ENCODE measurements around the gene TMSB4Y. TPM values are rescaled to one million over a fixed set of nuclear protein-coding genes. Genes with fewer than 3 reads are reported as not detected.

The TMSB4Y gene
- total RNA-seq (under 1 TPM in 1 of 2 donors, not detected in 1; 0.79 TPM), polyA plus RNA-seq (under 1 TPM in 1 of 2 donors, not detected in 1; 0.38 TPM)

- peak within 1 kb of the TSS in 1 of 2 donors; percentile 68 for H3K9ac ChIP-seq (ENCODE audit: low read depth in 1 of 2, low read length in 2 of 2)
- H3K4me1 ChIP-seq (ENCODE audit: control insufficient read depth in 4 of 4, insufficient read depth in 4 of 4, low read length in 3 of 4) = no peaks in the 10 kb centered on the region
- H3K36me3 ChIP-seq (ENCODE audit: control insufficient read depth in 4 of 4, insufficient read depth in 3 of 4, low read depth in 1 of 4, low read length in 3 of 4) = no peaks in the 10 kb centered on the region
- WGBS = 2% methylated on average over 28 of the region's 28 CpGs
- peak within 1 kb of the TSS in 2 of 3 donors; percentile 12 to 65 for H3K4me3 ChIP-seq (ENCODE audit: low read depth in 1 of 3, low read length in 3 of 3)
- DNase-seq (ENCODE audit: low spot score) = peak; percentile 66
- H3K27ac ChIP-seq (ENCODE audit: low read depth in 1 of 2, low read length in 2 of 2) = peak within 1 kb of the TSS in 1 of 2 donors; percentile 79
- no peaks in the 10 kb centered on the region for H3K9me3 ChIP-seq (ENCODE audit: control insufficient read depth in 4 of 4, low read length in 3 of 4)
- no peaks in the 10 kb centered on the region for H3K27me3 ChIP-seq (ENCODE audit: control insufficient read depth in 4 of 4, insufficient read depth in 4 of 4, low read length in 3 of 4)
- TF ChIP-seq ATF3 (IDR thresholded peaks at IDR 0.05) (no peak), REST (IDR thresholded peaks at IDR 0.05) (peak; percentile 50), NR2F2 (IDR thresholded peaks at IDR 0.05) (no peak), RAD21 (IDR thresholded peaks at IDR 0.05) (peak in 1 of 2 donors; percentile 12), EGR1 (IDR thresholded peaks at IDR 0.05; ENCODE audit: low read depth in 2 of 2) (peak in 1 of 2 donors; percentile 21), FOXA1 (IDR thresholded peaks at IDR 0.05) (no peak), RXRA (IDR thresholded peaks at IDR 0.05) (no peak), MAX (IDR thresholded peaks at IDR 0.05) (no peak), SP1 (IDR thresholded peaks at IDR 0.05) (no peak), JUND (IDR thresholded peaks at IDR 0.05) (no peak), GABPA (IDR thresholded peaks at IDR 0.05 in 1 of 2, conservative IDR thresholded peaks at IDR 0.05 in 1 of 2) (peak in 1 of 2 donors; percentile 34), ZBTB33 (IDR thresholded peaks at IDR 0.05) (no peak), HNF4A (conservative IDR thresholded peaks at IDR 0.05) (no peak), TAF1 (conservative IDR thresholded peaks at IDR 0.05) (no peak), FOXA2 (IDR thresholded peaks at IDR 0.05) (no peak), CTCF (IDR thresholded peaks at IDR 0.05; ENCODE audit: low read depth, low read length, missing input control) (no peak), YY1 (IDR thresholded peaks at IDR 0.05) (no peak), HNF4G (IDR thresholded peaks at IDR 0.05) (no peak)
Measured at GRCh38 chrY:13703568-13703968, at the start of gene TMSB4Y. TMSB4Y (plus strand) TSS chrY:13703899.

Measured in liver (tissue), 9 donors.